Measurements from ENCODE around the gene DCAF4.
A peak's percentile ranks its signal among the peaks of the same experiment; 100 is the strongest.

The DCAF4 gene

DNA sequence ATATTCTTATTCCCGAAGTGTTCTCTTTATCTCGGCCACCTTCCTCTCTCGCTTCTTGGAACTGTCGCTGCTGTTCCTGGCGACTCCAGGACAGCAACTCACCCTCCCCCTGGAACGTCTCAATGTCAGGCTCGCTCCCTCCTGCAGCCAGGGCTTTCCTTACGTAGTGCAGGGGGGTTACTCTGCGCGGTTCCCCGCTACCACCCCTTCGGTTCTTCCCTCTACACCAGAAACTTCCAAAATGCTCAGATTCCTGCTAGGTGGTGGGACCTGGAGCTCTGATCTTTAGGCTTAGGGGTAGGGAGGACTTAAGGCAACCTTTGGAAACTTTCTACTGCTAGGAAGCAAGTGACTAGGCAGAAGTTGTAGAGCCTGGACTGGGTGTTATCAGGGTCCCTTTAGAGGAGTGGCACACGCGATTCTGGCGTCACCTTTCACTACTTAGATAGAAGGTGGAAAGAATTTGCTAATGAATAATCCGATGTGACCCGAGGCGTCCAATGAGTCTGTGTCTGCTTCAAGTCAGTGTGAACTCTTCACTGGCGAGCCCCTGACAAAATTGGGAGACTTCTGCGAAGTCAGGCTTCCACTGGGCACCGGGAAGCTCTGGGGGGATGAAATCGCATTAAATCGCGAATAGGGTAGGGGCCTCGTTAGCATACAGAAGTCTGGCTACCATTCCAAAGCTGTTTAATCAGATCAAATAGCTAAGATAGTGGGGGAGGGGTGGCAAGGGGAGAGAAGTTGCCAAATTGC, 31.5 kb upstream of the DCAF4 start:
- DNase-seq, result peak; percentile 32 to 37

DNA sequence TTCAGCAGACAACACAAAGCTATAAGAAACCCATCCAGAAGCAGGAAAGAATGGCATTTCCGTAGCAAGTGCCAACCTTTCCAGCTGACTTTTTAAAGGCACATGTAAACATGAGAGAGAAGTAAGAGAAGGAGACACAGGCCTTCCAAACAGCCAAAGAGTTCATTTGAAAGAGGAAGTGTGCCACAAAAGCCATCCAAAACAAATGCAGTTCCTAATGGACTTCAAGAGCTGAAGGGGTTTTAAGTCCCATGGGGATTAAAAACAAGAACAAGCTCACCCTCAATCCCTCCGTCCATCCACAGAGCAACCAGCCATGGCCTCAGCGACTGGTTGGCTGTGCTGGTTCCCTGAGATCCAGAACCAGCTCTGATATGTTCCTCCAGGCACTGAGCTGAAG, 27.8 kb upstream of the DCAF4 start:
- no peak for DNase-seq

DNA sequence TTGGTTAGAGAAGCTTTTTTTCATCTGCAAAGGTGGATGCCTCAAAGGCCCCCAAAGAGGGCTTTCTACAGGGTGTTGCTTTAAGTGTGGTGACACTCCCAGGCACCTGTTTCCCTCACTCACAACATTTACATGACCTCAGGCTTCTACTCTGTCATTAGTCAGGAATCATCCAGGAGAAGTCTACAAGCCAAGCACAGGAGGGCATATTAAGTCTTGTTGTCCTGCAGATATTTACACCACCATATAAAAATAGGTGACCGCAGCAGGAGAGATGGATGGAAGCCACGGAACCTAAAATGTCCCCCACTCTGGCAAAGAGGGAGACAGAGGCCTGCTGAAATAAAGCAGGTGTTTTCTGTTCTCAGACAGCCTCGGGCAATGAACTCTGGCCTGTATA, 24.9 kb upstream of the DCAF4 start:
- DNase-seq, result no peak

GRCh38 chr14:72902801-72903530, 23.3 kb upstream of the DCAF4 start:
- DNase-seq, result no peak

- no peak for DNase-seq
Observed at GRCh38 chr14:72903716-72904115, 22.5 kb upstream of the DCAF4 start.

DNA sequence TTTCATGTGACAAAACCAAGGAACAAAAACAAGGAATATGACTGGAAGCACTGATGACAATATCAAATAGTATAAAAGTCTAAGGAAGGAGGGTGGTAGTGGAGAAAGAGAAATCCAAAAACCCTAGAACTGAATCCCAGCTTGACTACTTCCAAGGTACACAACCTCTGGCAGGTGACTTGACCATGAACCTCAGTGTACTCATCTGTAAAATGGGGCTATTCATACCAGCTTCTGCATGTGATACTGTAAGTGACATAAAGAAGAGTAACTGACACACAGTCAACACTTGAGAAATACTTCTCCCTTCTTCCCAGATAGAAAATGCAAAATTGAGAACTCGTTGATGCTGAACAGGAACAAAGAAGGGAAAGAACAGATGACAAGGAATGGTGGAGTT, 22.0 kb upstream of the DCAF4 start:
- no peak for DNase-seq

DNA sequence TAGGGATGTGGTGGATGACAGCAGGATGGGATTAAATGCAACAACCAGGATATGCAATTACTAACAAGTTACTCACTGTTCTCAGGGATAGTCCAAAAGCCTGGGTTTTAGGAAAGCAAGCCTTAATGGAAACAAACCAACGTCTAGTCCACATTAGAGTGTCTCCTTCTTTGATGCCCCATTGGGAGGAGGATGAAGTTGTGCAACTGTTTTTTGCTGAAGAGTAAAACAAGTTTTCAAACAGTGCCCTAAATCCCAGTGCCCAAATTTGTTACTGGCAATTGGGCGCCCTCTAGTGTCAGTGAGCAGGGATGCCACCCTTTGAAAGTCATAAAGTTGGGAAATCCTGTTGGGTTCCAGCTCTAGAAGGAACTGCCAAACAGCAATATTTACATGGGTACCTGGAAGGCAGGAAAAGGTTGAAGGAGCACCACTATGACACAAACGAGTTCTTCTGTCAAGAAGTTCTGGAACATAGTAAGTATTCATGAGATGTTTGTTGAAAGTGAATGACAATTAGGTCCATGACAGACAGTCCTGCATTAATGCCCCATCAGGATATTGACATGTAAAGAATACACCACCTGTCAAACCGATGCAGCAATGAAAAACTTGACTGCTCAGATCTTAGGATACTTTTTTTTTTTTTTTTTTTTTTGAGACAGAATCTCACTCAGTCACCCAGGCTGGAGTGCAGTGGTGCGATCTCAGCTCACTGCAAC, 21.3 kb upstream of the DCAF4 start:
- peak; percentile 63 to 65 for DNase-seq

DNA sequence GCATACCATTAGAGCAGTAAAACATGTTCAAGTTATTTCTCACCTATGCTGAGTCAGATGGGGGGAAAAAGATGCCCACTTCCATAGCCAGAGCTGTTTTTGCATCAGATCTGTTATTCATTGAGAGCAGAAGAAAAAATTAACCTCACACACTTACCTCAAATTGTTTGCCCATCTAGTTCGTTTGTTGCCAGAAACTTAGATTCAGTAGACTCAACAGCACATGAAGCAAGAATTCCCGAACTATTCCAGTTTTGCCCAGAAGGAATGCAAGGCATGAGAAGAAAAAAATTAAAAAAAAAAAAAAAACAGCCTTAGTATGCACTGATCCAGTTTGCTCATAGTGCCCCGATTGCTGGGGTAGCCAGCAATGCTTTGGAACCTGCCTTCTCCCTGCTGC, 19.9 kb upstream of the DCAF4 start:
- no peak for DNase-seq

GRCh38 chr14:72906879-72907278, 19.4 kb upstream of the DCAF4 start:
- DNase-seq, result no peak

DNA sequence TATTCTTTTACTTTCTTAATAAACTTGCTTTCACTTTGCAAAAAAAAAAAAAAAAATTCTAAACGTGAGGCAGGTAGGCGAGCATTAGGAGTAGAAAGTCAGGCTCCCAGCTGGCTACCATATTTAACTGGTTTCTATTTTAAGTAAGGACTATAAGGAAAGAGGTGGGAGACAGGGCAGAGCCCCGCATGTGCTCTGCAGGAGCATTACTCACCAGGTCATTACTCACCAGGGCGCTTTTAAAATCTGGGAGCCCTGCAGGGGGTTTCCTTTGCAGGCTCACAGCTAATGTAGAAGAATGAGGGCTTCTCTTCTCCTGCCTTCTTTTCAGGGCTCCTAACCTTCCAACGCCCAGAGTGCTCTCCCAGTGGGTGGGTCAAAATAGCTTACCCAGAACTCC, 18.4 kb upstream of the DCAF4 start:
- no peak for DNase-seq

DNA sequence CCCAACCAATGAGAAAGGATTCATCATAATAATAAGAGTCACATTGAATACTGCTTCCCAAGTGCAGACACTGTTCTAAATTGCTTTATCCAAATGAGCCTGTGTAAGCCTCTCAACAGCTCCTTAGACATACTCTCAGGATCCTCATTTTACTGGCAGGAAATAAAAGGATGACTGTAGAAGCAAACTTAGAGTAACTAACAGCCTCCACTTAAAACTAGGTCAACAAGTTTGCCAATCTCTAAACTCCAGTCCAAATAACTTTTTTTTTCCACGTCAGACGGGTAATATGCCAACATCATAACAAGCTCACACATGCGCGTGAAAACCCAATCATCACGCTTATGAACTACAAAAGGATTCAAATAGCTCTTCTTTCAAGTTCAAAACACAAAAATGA, 17.1 kb upstream of the DCAF4 start:
- DNase-seq, result no peak

DNA sequence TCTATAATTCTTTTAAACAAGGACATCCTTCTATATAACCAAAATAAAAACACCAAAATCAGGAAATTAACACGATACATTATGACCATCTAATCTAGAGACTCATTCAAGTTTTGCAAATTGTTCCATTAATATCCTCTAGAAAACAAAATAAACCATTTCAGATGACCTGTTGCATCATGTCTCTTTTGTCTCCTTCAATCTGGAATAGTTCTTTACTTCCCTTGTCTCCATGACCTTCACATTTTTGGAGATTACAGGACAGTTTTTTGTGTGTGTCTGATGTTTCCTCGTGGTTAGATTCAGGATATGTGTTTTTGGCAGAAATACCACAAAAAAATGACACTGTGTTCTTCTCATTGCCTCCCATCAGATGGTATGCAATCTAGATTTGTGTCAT, 12.5 kb upstream of the DCAF4 start:
- DNase-seq, result no peak

- no peak for DNase-seq
Observed at GRCh38 chr14:72916174-72916573, 10.1 kb upstream of the DCAF4 start.

- DNase-seq, result no peak
Observed at GRCh38 chr14:72917094-72917802, 9.0 kb upstream of the DCAF4 start.

DNA sequence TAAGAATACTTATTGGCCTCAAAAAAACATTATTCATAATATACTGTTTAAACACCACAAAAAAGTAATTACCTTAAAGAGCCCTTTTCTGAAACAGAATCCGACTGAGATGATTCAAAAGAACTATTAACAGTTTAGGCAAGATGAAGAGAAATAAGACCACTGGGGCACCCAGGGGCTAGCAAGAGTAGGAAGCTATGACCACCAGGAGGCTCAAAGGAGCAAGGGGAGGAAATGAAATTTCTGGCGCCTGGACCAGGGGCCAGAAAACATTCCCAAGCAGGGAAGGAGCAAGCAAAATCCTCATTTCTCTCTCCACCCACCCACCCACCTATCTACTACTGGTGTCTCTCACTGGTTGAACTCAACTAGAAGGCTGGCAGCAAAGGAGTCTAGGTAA, 6.3 kb upstream of the DCAF4 start:
- DNase-seq, result no peak

- DNase-seq, result no peak
Observed at GRCh38 chr14:72921396-72921795, 4.9 kb upstream of the DCAF4 start.

DNA sequence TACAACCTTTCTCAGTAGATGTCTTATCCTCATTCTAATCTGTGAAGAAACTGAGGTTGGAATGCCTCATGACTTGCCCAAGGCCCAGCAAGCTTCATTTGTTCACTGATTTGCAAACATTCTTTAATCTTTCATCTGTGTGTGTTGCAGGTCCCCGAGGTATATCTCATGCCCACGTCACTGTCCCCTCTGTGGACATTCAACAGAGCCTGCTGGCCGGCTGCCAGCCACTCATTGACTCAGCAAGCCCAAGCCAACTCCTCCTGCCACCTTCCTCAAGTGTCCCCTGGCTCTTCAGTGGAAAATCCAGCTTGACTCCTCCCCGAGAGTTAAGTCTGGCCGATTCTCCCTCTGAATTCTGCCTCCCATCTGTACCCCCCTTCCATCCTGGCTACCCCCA, 1.9 kb upstream of the DCAF4 start:
- DNase-seq, result no peak

- DNase-seq, result no peak
Observed at GRCh38 chr14:72925171-72925759, 999 bp upstream of the DCAF4 start.

DNA sequence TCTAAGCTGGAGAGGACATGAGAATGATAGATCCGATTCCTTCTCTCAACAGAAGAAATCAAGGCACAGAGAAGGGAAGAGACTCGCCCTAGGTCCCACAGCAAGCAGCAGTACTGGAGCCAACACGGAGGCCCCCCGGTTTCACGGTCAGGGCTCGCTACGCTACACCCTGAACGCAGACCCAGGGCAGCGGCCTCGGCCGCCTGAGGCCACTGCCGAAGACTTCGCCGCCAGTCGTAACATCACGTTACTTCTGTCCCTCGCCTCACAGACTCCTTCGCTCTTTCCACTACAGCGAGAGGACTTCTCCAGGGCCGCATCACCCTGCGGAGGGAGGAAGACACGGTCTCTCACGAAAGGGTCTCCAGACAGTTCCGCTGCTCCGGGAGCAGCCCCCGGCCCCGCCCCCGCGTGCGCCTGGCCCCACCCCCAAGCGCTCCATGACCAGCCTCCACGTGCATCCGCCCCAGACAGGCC, 411 bp upstream of the DCAF4 start:
- no peak for DNase-seq

- DNase-seq, result no peak
Observed at GRCh38 chr14:72928872-72929271, 2.6 kb downstream of the DCAF4 start.

- DNase-seq, result no peak
Observed at GRCh38 chr14:72929316-72930080, 3.2 kb downstream of the DCAF4 start.

DNA sequence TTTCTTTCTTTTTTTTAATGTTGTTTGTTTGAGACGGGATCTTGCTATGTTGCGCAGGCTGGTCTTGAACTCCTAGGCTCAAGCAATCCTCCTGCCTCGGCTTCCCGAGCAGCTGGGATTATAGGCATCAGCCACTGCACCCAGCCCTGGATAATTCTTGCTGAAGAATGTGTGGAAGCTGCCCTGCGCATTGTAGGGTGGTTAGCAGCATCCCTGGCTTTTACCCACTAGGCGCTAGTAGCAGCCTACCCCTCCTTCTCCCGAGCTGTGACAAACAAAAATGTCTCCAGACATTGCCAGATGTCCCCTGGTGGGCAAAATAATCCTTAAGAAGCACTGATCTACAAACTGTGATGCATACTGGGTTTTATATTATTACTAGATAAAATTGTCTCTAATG, 6.6 kb downstream of the DCAF4 start:
- DNase-seq, result no peak

Data from activated T-cell treated with anti-CD3 and anti-CD28 coated beads, Interleukin-2, amount 50 U/mL, for 48 hours (primary cell).